Hematopoietic multipotent progenitor cell treated with erythropoietin and hydrocortisone succinate and interleukin-3 and kit ligand, for 17 days (in vitro differentiated cells): ENCODE data around the gene CNTNAP2.

Experiments used
- DNase-seq: peaks from one replicate; pipeline ENCODE4 v3.0.0-alpha.2; 2015; ENCODE audit warnings: low spot score

Gene CNTNAP2

GRCh38 chr7:146291900-146292299 is 175.3 kb downstream of the CNTNAP2 start:
- DNase-seq, result no peak

DNA sequence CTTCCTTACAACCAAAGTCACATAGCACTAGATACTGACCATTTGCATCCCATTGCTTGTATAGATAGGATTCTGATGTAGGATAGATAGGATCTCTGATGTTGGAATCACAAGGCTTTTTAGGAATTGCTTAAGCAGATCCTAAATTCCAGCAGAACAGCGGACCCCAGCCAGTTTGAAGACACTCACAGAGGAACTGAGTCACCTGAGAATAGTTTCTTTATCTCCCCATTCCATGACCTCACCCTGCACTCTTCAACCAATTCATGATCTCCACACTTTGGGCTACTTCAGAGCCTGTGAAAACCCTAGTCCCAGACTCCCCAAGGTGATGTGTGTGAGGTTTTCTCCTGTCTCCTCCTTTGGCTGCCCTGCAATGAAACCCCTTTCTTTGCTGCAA is 179.4 kb downstream of the CNTNAP2 start:
- DNase-seq, result no peak

DNA sequence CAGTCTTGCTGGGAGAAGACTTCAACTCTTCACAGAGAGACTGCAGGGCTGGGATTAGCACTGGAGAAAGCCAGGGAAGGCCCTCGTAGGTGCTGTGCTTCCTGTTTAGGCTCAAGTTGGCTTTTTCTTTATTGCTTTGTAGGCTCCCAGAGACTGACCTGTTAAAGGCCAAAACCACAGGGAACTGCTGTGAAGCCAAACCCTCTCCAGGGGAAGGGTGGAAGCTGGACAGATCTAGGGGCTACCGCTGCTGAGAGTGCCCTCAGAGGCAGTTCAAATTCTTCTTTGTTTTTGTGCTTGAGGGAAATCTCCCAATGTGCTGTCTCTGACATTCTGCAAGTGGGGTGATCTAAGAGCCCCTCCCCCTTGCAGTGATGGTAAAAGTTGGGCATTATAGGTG is 198.4 kb downstream of the CNTNAP2 start:
- DNase-seq, result no peak

DNA sequence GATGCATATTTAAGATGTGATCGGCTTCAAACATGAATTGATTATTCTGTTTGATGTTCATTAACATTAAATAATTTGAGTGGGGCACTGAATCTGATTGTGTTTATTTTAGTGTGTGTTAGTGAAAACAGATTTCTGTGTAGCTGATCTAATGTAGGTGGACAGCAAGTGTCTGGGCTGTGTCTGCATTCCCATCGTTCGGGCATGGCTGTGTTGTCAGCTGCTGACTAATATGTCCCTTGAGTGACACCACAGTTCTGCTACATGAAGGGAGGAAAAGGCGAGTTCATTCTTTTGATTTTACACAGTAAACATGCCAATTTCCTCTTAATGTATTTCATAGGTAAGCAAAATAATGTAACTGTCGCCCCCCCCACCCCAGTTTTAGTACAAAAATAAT is 203.0 kb downstream of the CNTNAP2 start:
- no peak for DNase-seq

GRCh38 chr7:146321301-146321700 is 204.7 kb downstream of the CNTNAP2 start:
- no peak for DNase-seq

- DNase-seq, result no peak
These were observed 214.8 kb downstream of the CNTNAP2 start for GRCh38 chr7:146331369-146331768.

DNA sequence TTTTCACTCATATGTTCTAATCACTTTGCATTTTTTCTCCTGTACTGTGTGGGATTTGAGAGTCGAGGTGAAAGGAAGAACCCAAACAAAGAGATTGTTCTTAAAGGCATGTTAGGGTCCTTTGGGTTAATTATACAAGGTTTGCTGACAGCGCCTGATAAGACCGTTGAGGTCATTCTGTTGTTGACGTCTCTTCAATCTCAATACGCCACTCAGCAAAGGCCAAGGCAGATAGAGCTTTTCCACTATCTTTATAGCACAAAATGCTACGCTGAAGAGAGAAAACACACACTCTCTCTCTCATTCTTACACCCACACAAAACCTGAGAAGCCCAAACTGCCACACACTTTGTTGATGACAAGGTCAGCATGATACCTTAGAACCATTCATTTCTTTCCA is 228.7 kb downstream of the CNTNAP2 start:
- DNase-seq, result no peak

DNA sequence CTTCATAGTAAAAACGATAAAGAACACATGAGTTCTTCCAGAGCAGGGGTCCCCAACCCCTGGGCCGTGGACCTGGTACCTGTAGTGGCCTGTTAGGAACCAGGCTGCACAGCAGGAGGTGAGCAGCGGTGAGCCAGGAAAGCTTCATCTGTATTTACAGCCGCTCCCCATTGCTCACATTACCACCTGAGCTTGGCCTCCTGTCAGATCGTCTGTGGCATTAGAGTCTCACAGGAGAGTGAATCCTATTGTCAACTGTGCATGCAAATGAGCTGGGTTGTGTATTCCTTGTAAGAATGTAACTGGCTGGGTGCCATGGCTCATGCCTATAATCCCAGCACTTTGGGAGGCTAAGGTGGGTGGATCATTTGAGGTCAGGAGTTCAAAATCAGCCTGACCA is 229.5 kb downstream of the CNTNAP2 start:
- no peak for DNase-seq

DNA sequence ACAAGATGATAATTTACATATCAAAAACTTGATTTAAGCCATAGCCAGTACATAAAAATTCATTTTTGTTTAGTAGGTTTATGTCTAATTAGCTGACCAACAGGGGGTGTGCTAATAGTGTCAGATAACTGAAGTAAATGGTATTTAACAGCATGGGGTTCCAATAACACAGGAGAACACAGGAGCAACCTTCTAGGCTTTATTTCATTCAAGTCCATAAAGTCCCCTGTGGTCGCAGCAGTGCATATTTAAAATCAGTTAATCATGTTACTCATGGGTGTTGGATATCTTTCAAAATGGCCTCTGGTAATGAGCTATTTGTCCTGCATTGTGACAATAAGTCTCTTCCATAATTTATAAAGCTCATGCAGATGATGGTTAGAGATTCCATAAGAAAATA is 238.6 kb downstream of the CNTNAP2 start:
- no peak for DNase-seq

DNA sequence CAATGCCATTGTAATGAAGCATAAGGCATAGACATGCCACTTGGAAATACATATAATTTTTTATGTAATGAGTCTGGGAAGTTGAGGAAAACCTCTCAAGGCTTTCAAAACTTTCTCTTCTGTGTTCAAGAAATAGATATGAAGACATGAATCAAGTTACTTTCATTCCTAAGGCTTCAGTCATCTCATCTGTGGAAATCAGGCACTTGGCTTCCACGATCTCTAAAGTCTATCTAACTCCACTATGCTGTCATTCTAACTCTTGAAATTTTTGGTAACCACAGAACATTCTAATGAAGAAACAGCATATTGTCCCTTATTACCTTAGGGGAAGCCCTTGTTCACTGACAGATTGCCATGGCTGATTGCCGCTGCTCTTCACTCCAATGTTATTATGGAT is 242.6 kb downstream of the CNTNAP2 start:
- no peak for DNase-seq

DNA sequence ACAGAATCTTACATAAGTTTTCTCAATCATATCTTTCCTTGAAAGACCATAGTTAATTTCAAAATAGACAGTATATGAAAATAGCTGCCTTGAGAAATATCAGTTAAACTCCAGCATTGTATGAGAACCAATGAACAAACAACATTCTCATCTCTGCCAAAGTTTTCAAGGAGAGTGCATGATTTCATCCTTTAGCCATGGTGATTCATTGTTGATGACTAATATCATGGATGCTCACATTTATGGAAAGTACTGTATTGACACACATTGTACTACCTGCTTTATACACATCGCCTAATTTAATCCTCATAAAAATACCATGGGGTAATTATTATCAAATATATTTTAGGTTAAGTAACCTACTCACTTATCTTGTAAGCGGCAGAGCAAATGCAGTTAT is 250.3 kb downstream of the CNTNAP2 start:
- no peak for DNase-seq

DNA sequence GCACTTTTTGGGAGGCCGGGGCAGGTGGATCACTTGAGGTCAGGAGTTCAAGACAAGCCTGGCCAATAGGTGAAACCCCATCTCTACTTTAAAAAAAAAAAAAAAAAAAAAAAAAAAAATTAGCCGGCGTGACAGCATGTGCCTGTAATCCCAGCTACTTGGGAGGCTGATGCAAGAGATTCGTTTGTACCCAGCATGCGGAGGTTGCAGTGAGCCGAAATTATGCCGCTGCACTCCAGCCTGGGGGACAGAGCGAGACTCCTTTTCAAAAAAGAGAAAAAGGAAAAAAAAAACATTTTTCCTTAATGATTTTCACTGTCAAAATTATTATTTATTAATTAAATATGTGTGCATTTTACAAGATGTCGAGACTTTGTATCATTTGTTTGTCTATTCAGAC is 253.6 kb downstream of the CNTNAP2 start:
- DNase-seq, result no peak

GRCh38 chr7:146375170-146375569 is 258.6 kb downstream of the CNTNAP2 start:
- no peak for DNase-seq

DNA sequence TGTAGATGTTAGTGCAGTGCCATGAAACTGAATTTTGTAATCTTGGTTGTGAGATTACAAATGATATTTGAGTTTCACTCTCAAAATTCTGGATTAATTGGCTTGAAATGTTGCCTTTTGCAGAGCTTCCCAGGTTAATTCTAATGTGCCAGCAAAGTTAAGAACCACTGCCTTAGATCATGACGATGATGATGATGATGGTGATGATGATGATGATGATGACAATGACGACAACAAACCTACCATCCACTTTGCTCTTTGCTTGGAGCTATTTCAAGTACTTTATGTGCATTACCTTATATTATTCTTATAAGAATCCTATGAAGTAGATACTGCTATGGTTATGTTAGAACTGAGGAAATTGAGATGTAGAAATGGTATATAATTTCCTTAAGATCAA is 261.6 kb downstream of the CNTNAP2 start:
- DNase-seq, result no peak

DNA sequence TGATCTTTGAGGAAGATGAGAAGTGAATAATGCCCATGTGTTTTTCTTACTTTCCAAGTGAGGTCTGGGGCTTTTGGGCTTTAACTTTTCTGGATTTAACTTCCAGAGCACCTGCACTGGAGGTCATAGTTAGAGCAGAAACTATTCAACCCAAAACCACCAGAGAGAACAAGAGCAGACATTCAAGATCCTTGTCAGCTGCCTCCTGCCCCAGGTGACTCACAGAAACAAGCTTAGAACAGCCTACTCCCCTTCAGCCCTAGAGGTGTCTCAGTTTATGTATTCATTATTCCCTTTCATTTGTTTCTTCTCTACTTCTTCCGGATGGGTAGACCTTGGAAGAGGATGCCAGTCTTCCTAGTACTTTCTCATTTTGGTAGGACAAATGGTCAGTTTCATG is 270.5 kb downstream of the CNTNAP2 start:
- DNase-seq, result no peak

GRCh38 chr7:146388928-146389327 is 272.3 kb downstream of the CNTNAP2 start:
- DNase-seq, result no peak

- no peak for DNase-seq
These were observed 276.7 kb downstream of the CNTNAP2 start for GRCh38 chr7:146393346-146393745.

GRCh38 chr7:146397141-146397540 is 280.5 kb downstream of the CNTNAP2 start:
- no peak for DNase-seq

GRCh38 chr7:146401939-146402338 is 285.3 kb downstream of the CNTNAP2 start:
- no peak for DNase-seq

DNA sequence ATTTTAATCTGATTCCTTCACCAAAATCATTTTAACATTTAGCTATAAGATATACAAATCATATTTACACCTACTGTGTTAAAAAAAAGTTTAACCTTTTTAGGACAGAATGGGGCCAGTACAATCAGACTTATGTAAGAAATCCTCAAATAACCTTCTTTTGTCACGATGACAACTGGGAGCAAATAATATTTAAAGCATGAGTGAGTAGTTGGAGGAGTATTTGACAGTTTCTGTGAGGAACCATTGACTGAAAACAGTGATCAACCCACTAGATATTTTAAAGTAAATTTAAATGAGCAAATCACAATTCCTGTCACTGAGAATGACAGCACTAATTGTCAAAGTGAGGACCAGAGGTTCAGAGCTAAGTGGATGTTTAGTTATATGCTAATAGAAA is 289.1 kb downstream of the CNTNAP2 start:
- DNase-seq, result no peak

DNA sequence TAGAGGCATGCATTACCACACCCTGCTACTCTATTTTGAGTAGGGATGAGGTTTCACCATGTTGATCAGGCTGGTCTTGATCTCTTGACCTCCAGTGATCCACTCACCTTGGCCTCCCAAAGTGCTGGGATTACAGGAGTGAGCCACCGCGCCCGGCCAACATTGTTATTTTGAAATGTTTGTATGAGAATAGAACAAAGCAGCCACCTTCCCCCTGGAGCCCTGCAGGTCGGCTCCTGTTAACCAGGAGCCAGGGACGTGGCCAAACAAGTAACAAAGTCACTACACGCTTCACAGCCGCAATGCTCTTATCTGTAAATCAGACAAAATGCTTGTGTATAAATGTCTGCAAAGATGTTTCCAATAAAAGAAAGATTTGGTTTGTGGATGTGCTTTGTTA is 295.4 kb downstream of the CNTNAP2 start:
- DNase-seq, result no peak

- no peak for DNase-seq
These were observed 296.2 kb downstream of the CNTNAP2 start for GRCh38 chr7:146412781-146413180.

DNA sequence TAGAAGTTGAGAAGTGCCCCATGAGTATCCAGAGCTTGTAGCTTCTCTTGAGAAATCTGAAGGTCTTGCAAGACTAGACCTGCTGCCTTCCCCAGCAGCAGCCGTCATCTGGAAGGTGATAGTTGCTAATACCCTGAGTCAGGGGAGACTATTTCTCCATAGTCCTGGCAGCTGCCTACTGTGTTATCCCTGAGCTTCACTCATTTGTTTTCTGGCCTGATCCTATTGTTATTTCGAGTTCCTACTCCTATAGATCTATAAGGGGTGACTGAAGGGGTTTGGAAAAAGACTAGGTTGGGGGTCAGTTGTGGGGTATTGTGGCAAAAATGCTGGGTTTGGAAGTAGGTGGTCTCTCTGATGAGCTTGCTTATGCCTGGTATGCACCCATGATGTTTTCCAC is 297.8 kb downstream of the CNTNAP2 start:
- no peak for DNase-seq

GRCh38 chr7:146414937-146415336 is 298.3 kb downstream of the CNTNAP2 start:
- DNase-seq, result no peak

DNA sequence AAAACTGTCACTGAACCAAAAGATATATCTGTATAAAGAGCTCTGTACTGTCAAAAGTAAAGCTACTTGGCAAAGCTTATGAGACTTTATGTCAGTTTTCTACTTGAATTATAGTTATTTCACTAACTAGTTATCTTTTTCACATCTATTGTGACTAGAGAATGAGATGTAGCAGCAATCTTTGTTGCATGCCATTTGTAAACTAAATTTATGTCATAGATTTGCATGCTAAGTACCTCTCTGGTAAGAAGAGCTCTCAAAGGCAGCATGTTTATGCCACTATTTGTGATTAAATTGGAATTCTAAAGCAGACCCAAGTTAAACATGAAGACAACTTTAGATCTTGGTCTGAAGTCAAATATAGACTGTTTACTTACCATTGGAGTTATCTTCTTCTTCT is 300.6 kb downstream of the CNTNAP2 start:
- DNase-seq, result no peak
